GM23248 (cell line): ENCODE data around the gene DNM1.

Source experiments
- EZH2 ChIP-seq: fragments of 200-600 bp; sonication (generic); IDR thresholded peaks from 2 replicates; pipeline ENCODE4 v1.6.1; 2018; ENCODE audit warnings: antibody characterized with exemption, mild to moderate bottlenecking; ENCODE audit not compliant: insufficient read depth, poor library complexity, severe bottlenecking
- EZH2phosphoT487 ChIP-seq: fragments of 200-600 bp; sonication (generic); IDR thresholded peaks from 2 replicates; pipeline ENCODE4 v1.6.1; 2018; ENCODE audit warnings: antibody characterized with exemption, moderate library complexity, mild to moderate bottlenecking, low read depth; ENCODE audit not compliant: insufficient read depth

GRCh38 chr9:128163027-128163515 is 40.1 kb upstream of the DNM1 start:
- TF ChIP-seq EZH2 (no peak), EZH2phosphoT487 (no peak)
